IPS-15b (cell line): Measurements from ENCODE around the gene KNL1.

Experiments
- H3K27me3 ChIP-seq: one replicate; pipeline ENCODE4 v1.6.1; 2013; ENCODE audit warnings: low read length; ENCODE audit not compliant: control insufficient read depth, insufficient read depth
- H3K36me3 ChIP-seq: one replicate; pipeline ENCODE4 v1.6.1; 2013; ENCODE audit warnings: low read length; ENCODE audit not compliant: control insufficient read depth, insufficient read depth
- H3K4me1 ChIP-seq: one replicate; pipeline ENCODE4 v1.6.1; 2013; ENCODE audit warnings: mild to moderate bottlenecking, low read length; ENCODE audit not compliant: control insufficient read depth, insufficient read depth
- H3K4me3 ChIP-seq: one replicate; pipeline ENCODE4 v1.5.1; 2013; ENCODE audit warnings: low read depth, low read length
- H3K9ac ChIP-seq: one replicate; pipeline ENCODE4 v1.6.1; 2013; ENCODE audit warnings: low read depth, mild to moderate bottlenecking, low read length
- H3K9me3 ChIP-seq: one replicate; pipeline ENCODE4 v1.6.1; 2013; ENCODE audit warnings: mild to moderate bottlenecking, low read length; ENCODE audit not compliant: control insufficient read depth, insufficient read depth

The KNL1 gene

DNA sequence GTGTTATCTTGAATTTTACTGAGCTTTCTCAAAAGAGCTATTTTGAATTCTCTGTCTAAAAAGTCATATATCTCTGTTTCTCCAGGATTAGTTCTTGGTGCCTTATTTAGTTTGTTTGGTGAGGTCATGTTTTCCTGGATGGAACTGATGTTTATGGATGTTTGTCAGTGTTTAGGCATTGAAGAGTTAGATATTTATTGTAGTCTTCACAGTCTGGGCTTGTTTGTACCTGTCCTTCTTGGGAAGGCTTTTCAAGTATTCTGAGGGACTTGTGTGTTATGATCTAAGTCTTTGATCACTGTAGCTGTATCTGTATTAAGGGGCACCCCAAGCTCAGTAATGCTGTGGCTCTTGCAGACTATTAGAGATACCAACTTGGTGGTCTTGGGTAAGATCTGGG, 90.3 kb downstream of the KNL1 start:
- no peaks in the 10 kb centered on the region for H3K4me1 ChIP-seq
- no peak overlapping the region for H3K4me3 ChIP-seq
- no peaks in the 10 kb centered on the region for H3K27me3 ChIP-seq
- H3K9ac ChIP-seq, result no peak overlapping the region
- no peaks in the 10 kb centered on the region for H3K36me3 ChIP-seq
- H3K9me3 ChIP-seq, result peaks cover 2% of the 10 kb centered on the region

DNA sequence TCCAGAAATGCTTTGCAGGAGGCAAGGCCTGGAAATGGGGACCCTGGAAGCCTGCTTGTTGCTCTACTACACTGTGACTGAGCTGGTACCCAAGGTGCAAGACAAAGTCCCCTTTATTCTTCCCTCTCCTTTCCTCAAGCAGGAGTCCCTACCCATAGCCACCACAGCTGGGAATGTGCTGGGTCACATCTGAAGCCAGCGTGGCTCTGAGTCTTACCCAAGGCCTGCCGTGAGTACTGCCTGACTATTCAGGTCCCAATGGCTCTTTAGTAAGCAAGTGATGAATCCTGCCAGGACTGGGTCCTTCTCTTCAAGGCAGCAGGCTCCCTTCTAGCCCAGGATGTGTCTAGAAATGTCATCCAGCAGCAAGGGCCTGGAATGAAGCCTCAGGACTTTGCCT, 91.3 kb downstream of the KNL1 start:
- Histone ChIP-seq H3K9ac (no peak overlapping the region), H3K4me3 (no peak overlapping the region), H3K9me3 (peaks cover 2% of the 10 kb centered on the region), H3K27me3 (no peaks in the 10 kb centered on the region), H3K36me3 (no peaks in the 10 kb centered on the region), H3K4me1 (no peaks in the 10 kb centered on the region)

DNA sequence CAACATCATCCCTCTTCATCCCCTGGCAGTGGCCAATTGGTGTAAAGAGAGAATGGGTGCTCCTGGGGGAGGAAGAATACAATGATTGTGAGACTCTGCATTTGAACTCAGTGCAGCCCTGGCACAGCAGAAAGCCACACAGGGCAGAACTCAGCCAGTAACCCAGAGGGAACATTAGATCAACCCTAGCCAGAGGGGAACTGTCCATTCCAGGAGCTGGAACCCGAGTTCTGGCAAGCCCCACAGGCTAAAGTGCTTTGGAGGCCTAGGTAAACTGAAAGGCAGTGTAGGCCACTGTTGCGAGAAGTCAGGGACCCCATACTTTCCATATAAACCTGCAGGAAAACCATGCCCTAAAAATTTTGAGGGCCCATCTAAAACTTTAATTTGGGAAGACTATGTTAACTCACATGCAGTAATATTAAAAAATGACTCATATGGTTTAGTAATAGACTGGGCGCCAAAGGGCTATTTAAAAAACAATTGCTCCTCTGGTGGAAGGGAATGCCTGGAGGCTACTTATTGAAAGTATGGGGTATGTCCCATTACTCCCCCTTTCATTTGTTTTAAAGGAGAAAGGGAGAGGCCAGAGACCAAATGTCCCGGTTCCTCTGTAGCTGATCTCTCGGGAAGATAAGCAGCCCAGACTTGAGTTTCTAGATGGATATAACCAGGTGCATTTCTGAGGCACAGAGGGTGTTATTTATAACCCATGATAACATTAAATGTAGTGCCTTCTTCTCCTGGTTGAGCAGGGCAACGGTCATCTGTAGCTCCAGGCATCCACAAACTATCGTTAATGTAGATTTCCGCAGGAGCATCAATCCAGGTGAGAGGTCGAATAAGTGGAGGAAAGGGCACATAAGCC, 95.1 kb downstream of the KNL1 start:
- Histone ChIP-seq H3K9ac (peak overlapping the region; percentile 24), H3K27me3 (no peaks in the 10 kb centered on the region), H3K4me3 (no peak overlapping the region), H3K9me3 (peaks cover 2% of the 10 kb centered on the region), H3K36me3 (no peaks in the 10 kb centered on the region), H3K4me1 (no peaks in the 10 kb centered on the region)

DNA sequence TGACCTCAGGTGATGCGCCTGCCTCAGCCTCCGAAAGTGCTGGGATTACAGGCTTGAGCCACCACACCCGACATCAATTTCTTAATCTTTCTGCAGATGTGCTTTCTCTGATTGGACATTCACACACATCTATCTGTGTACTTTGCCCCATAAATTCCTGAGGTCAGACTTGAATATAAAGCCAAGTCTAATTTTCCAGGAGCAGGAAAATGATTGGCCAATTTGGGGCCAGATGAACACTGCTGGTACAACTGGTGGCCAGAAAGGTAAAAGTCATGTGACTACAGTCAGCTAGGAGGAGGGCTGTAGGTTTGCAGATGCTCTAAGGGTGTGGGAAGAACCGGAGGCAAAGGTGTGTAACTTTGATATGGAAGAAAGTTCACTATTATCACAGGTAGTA, 97.7 kb downstream of the KNL1 start:
- Histone ChIP-seq H3K9ac (no peak overlapping the region), H3K36me3 (no peaks in the 10 kb centered on the region), H3K27me3 (no peaks in the 10 kb centered on the region), H3K9me3 (no peaks in the 10 kb centered on the region), H3K4me1 (no peaks in the 10 kb centered on the region), H3K4me3 (no peak overlapping the region)

DNA sequence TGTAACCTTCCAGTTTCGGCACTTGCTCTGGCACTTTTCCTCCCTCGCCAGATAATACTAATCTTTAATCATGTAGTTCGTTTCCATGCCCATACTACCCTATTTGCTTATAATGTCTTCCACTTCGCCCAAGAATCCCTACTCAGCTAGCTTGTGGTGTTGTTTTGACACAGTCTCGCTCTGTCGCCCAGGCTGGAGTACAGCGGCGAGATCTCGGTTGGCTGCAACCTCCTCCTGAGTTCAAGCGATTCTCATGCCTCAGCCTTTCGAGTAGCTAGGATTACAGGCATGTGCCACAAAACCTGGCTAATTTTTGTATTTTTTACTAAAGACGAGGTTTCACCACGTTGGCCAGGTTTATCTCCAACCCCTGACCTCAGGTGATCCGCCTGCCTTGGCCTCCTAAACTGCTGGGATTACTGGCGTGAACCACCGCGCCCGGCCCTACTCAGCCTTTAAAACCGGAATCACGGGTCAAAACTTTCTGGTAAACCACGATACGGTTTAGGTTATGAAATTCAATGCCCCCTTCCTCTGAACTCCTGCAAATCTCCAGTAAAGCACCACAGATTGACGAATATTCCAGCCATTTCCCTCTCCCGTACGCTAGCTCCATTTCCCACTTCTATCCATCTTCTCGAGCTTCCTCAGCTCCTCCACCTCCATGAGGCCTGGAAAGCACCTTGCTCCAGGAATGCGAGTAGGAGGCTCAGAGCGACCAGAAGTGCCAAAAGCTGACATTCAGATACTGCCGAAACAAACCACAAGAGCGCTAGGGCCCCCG, 100.0 kb downstream of the KNL1 start:
- no peaks in the 10 kb centered on the region for H3K27me3 ChIP-seq
- H3K4me3 ChIP-seq, result peak overlapping the region; percentile 99
- H3K4me1 ChIP-seq, result no peaks in the 10 kb centered on the region
- no peaks in the 10 kb centered on the region for H3K9me3 ChIP-seq
- H3K36me3 ChIP-seq, result no peaks in the 10 kb centered on the region
- peak overlapping the region; percentile 98 for H3K9ac ChIP-seq

DNA sequence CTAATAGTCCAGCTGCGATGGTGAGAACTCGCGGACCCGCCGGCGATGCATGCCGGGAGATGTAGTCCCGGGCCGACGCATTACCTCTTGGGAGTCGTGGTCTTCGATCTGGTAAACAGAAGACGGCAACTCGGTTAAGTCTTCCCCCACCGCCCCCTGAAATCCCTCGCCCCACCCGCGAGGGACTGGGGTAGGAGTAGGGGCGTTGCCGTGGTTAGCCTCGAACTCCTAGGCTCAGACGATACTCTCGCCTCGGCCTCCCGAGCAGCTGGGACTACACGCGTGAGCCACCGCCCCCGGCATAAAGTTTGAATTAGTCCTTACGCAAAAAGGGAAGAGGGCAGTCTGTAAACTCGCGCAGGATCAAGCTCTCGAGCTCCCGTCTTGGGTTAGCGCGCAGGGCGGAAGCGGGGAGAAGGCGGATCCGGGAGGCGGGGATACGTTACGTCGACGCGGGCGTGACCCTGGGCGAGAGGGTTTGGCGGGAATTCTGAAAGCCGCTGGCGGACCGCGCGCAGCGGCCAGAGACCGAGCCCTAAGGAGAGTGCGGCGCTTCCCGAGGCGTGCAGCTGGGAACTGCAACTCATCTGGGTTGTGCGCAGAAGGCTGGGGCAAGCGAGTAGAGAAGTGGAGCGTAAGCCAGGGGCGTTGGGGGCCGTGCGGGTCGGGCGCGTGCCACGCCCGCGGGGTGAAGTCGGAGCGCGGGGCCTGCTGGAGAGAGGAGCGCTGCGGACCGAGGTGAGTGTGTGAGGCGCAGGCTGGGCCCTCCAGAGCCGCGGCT, 100.8 kb downstream of the KNL1 start, which contains the start of gene RAD51:
TSS of gene RAD51 (plus strand) at position 487 of the 781 bp plus-strand sequence. CDS start 3,585 bp downstream, outside the sequence.
- peaks cover 5% of the 10 kb centered on the region for H3K36me3 ChIP-seq
- H3K27me3 ChIP-seq, result no peaks in the 10 kb centered on the region
- H3K4me3 ChIP-seq, result peak within 1 kb of the TSS; percentile 99
- H3K9me3 ChIP-seq, result no peaks in the 10 kb centered on the region
- no peaks in the 10 kb centered on the region for H3K4me1 ChIP-seq
- H3K9ac ChIP-seq, result peak within 1 kb of the TSS; percentile 98

DNA sequence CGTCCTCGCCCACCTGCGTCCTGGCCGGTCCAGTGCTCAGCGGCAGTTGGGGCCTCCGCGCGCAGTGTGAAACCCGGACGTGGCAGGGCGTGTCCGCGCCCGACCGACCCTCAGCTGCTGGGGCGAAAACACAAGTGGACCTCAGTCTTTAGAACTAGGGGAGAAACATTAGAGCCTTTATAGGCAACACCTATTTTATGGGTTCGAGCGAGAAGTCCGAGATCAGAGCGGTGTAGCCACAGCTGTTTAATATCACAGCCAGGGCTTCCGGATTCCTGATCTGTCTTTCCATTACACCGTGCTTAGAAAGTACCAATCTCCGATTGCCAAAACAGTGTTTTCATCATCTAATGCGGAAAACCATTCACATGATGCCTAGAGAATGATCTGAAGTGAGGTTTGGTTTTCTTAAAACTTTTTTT, 101.4 kb downstream of the KNL1 start:
- Histone ChIP-seq H3K4me3 (peak overlapping the region; percentile 99), H3K9me3 (no peaks in the 10 kb centered on the region), H3K27me3 (no peaks in the 10 kb centered on the region), H3K9ac (peak overlapping the region; percentile 98), H3K4me1 (no peaks in the 10 kb centered on the region), H3K36me3 (peaks cover 5% of the 10 kb centered on the region)

DNA sequence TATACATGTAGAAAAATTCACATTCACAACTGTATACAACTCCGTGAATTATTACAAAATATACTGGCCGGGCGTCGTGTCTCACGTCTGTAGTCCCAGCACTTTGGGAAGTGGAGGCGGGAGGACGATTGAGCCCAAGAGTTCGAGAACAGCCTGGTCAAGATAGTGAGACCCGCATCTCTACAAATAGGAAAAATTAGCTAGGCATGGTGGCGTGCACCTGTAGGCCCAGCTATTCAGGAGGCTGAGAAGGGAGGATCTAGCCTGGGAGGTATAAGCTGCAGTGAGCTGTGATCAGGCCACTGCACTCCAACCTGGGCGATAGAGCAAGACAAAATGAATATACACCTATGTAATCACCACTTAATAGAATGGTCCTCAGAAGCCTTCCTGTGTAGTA, 102.2 kb downstream of the KNL1 start:
- Histone ChIP-seq H3K9ac (no peak overlapping the region), H3K4me3 (peak overlapping the region; percentile 99), H3K27me3 (no peaks in the 10 kb centered on the region), H3K9me3 (no peaks in the 10 kb centered on the region), H3K36me3 (peaks cover 9% of the 10 kb centered on the region), H3K4me1 (no peaks in the 10 kb centered on the region)

DNA sequence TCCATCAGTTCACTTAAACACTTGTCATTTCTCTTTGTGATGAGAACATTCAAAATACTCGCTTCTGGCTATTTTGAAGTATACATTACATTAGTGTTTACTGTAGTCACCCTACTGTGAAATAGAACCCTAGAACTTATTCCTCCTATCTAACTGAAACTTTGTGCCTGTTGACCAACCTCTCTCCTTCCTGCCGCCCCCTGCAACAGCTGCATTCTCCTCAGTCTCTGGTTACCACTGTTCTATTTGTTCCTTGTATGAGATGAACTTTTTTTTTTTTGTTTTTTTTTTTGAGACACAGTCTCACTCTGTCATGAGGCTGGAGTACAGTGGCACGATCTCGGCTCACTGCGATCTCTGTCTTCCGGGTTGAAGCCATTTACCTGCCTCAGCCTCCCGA, 103.9 kb downstream of the KNL1 start:
- H3K36me3 ChIP-seq, result peaks cover 11% of the 10 kb centered on the region
- H3K9ac ChIP-seq, result no peak overlapping the region
- H3K4me1 ChIP-seq, result no peaks in the 10 kb centered on the region
- no peaks in the 10 kb centered on the region for H3K27me3 ChIP-seq
- no peaks in the 10 kb centered on the region for H3K9me3 ChIP-seq
- H3K4me3 ChIP-seq, result no peak overlapping the region

DNA sequence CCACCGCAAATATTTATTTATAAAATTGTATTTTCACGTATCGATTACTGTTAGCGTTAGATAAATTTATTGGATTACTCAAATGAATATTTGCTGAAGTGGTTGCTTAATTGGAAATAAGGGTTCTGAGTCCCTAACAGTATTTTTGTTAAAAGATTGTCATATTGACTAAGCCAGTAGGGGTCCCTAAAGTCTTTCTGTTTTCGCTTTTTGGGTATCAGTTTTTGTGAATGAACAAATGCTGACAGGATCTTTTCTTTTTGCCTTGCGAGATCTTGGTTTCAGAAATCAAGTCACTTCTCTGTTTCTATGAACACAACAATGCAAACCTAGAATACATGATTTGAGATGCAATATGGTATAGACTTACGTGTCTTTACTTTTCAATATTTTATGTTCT, 108.0 kb downstream of the KNL1 start:
- Histone ChIP-seq H3K9ac (no peak overlapping the region), H3K4me3 (no peak overlapping the region), H3K9me3 (no peaks in the 10 kb centered on the region), H3K36me3 (peaks cover 14% of the 10 kb centered on the region), H3K27me3 (no peaks in the 10 kb centered on the region), H3K4me1 (no peaks in the 10 kb centered on the region)

DNA sequence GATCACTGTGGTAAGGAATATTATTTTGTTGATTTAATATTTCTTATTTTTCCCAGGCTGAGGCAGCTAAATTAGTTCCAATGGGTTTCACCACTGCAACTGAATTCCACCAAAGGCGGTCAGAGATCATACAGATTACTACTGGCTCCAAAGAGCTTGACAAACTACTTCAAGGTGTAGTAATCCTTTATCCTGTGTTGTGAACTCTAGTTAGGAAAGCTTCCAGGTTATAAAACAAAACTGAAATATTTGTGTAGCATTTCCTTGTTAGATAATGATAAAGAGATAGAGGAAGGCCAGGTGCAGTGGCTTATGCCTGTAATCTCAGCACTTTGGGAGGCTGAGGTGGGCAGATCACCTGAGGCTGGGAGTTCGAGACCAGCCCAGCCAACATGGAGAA, 112.1 kb downstream of the KNL1 start:
- Histone ChIP-seq H3K36me3 (peaks cover 14% of the 10 kb centered on the region), H3K4me1 (no peaks in the 10 kb centered on the region), H3K9me3 (no peaks in the 10 kb centered on the region), H3K4me3 (no peak overlapping the region), H3K27me3 (no peaks in the 10 kb centered on the region), H3K9ac (no peak overlapping the region)
